Naive thymus-derived CD4-positive, alpha-beta T cell (primary cell): ENCODE measurements around the gene TTC33. TPM values are rescaled to one million over a fixed set of nuclear protein-coding genes. Genes with fewer than 3 reads are reported as not detected.

Experiments
- ATAC-seq: fragments of 150-1000 bp; cut with Tn5 transposase; 2 replicates; pipeline ENCODE4 v1.10.0; 2021; ENCODE audit warnings: mild to moderate bottlenecking, moderate library complexity
- CTCF ChIA-PET: fragments of 350-600 bp; sonication (Branson Sonifier 250); formaldehyde crosslinking; loops from one replicate; lab custom pipeline; 2021; ENCODE audit warnings: antibody characterized with exemption; lab: Charles Lee
- POLR2A ChIA-PET: fragments of 350-600 bp; sonication (Branson Sonifier 250); formaldehyde crosslinking; loops from one replicate; lab custom pipeline; 2021; ENCODE audit warnings: antibody characterized with exemption, inconsistent platforms; lab: Charles Lee
- DNase-seq, 9 donors: peaks; one replicate each; pipeline versions ENCODE4 v3.0.0 to v3.0.0-alpha.2; 2020 to 2022; ENCODE audit warnings: mixed read lengths in 1 of 9
- H3K27ac ChIP-seq: one replicate; pipeline ENCODE4 v1.7.0; 2013; ENCODE audit warnings: mild to moderate bottlenecking, low read depth, low read length, moderate library complexity
- H3K27me3 ChIP-seq, 2 donors: one replicate each; pipeline ENCODE4 v1.7.0; 2013; ENCODE audit warnings: low read length in 2 of 2, mild to moderate bottlenecking in 2 of 2, moderate library complexity in 2 of 2; ENCODE audit not compliant: control insufficient read depth in 2 of 2, insufficient read depth in 2 of 2
- H3K36me3 ChIP-seq, 3 experiments: 1 replicate in 2 of 3; 2 replicates in 1 of 3; pipeline ENCODE4 v1.7.0; 2013; ENCODE audit warnings: low read length in 3 of 3, mild to moderate bottlenecking in 3 of 3, moderate library complexity in 1 of 3; ENCODE audit not compliant: insufficient read depth in 3 of 3, control insufficient read depth in 2 of 3
- H3K4me1 ChIP-seq, 2 donors: one replicate each; pipeline ENCODE4 v1.7.0; 2013; ENCODE audit warnings: low read length in 2 of 2, mild to moderate bottlenecking in 2 of 2, moderate library complexity in 1 of 2; ENCODE audit not compliant: control insufficient read depth in 2 of 2, insufficient read depth in 2 of 2
- H3K4me3 ChIP-seq: 2 replicates; pipeline ENCODE4 v1.7.0; 2013; ENCODE audit warnings: mild to moderate bottlenecking, low read length
- H3K9me3 ChIP-seq, 3 experiments: 1 replicate in 2 of 3; 2 replicates in 1 of 3; pipeline ENCODE4 v1.7.0; 2013; ENCODE audit warnings: low read length in 3 of 3; ENCODE audit not compliant: control insufficient read depth in 2 of 3
- H3K27ac Mint-ChIP-seq, 9 donors: one replicate each; pipeline ENCODE4 v1.8.0; 2020 to 2022; ENCODE audit warnings: mixed read lengths in 9 of 9, mild to moderate bottlenecking in 8 of 9, moderate library complexity in 5 of 9, inconsistent platforms in 2 of 9
- H3K27me3 Mint-ChIP-seq, 5 donors: one replicate each; pipeline ENCODE4 v1.8.0; 2021 to 2022; ENCODE audit warnings: mixed read lengths in 5 of 5, mild to moderate bottlenecking in 1 of 5
- H3K36me3 Mint-ChIP-seq, 5 donors: one replicate each; pipeline ENCODE4 v1.8.0; 2020 to 2022; ENCODE audit warnings: mixed read lengths in 5 of 5, mild to moderate bottlenecking in 3 of 5, inconsistent platforms in 1 of 5
- H3K4me1 Mint-ChIP-seq, 7 donors: one replicate each; pipeline ENCODE4 v1.8.0; 2020 to 2022; ENCODE audit warnings: mixed read lengths in 7 of 7, mild to moderate bottlenecking in 3 of 7, inconsistent platforms in 1 of 7
- H3K4me3 Mint-ChIP-seq, 10 donors: one replicate each; pipeline ENCODE4 v1.8.0; 2020 to 2022; ENCODE audit warnings: mild to moderate bottlenecking in 10 of 10, mixed read lengths in 10 of 10, moderate library complexity in 6 of 10, inconsistent platforms in 2 of 10
- H3K9me3 Mint-ChIP-seq, 11 donors: one replicate each; pipeline ENCODE4 v1.8.0; 2020 to 2022; ENCODE audit warnings: mixed read lengths in 11 of 11, mild to moderate bottlenecking in 4 of 11, inconsistent platforms in 1 of 11, moderate library complexity in 1 of 11
- intact Hi-C, 2 donors: fragments of 100-400 bp; cut with micrococcal nuclease; formaldehyde crosslinking; loops; one replicate each; pipeline ENCODE4 v1.15.1; 2023
- polyA plus RNA-seq, 2 donors: library from polyadenylated mRNA; unstranded; fragments of 300-500 nt; fragmentation: Illumina TruSeq; gene quantifications; one replicate each; pipeline ENCODE4 v1.2.3, GENCODE V29; 2021
- total RNA-seq, 6 experiments: library from RNA in 5 of 6; stranded (reverse) in 5 of 6; gene quantifications; 1 replicate in 5 of 6; 2 replicates in 1 of 6; pipeline ENCODE4 v1.2.3 and lab custom pipeline; 2021 to 2026

The TTC33 gene
- total and polyA plus RNA-seq, 7 experiments from 2014 or later: 7.0 to 19.0 (median 14.0) TPM

DNA sequence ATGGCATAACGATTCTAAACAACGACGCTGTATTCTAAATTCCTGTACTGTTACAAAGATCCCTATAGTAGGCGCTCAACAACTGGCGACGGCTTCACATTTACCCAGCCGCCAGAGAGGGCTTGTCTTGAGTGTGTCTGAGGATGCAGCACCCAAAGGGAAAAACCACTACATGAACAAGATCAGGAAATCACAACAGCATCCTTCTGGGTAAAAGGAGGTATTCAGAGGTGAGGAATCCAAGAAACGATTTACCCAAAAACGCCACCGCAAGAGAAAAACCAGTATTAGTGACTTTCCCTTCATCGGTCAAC, 711 bp downstream of the TTC33 start:
- Histone ChIP-seq H3K36me3 (peaks cover 0 to 6% (median 0%) of the 10 kb centered on the region in 3 experiments), H3K9me3 (no peaks in the 10 kb centered on the region), H3K27ac (peak overlapping the region; percentile 89), H3K4me1 (peaks cover 9 to 11% of the 10 kb centered on the region in 2 donors), H3K4me3 (peak overlapping the region; percentile 95), H3K27me3 (no peaks in the 10 kb centered on the region)
- intact Hi-C loops: loop anchor here (1.0 to 10.0 kb wide), 13 partner anchors 18 to 1540 kb away; partner anchors contain the start of genes FYB1 (in 2 of the 2), PRKAA1 (in 2 of the 2), PTGER4 (in 2 of the 2) and RPL37 (in 2 of the 2)
- ATAC-seq: peak; percentile 79
- Mint-ChIP-seq H3K4me1 (peaks cover 0 to 38% (median 22%) of the 10 kb centered on the region in 7 donors), H3K27me3 (no peaks in the 10 kb centered on the region), H3K9me3 (no peaks in the 10 kb centered on the region), H3K27ac (no peak overlapping the region), H3K4me3 (no peak overlapping the region), H3K36me3 (peaks cover 0 to 20% (median 13%) of the 10 kb centered on the region in 5 donors)
- peak; percentile 32 to 68 (median 63) for DNase-seq
- POLR2A ChIA-PET: interaction anchor here (0.8 to 2.0 kb wide), 3 partner anchors 72 to 1869 kb away, joined by 3 to 11 read pairs (median 4); no protein-coding TSS in a partner anchor
- CTCF ChIA-PET: interaction anchor here (0.7 to 1.0 kb wide), 2 partner anchors 81 to 348 kb away, joined by 3 read pairs; no protein-coding TSS in a partner anchor

DNA sequence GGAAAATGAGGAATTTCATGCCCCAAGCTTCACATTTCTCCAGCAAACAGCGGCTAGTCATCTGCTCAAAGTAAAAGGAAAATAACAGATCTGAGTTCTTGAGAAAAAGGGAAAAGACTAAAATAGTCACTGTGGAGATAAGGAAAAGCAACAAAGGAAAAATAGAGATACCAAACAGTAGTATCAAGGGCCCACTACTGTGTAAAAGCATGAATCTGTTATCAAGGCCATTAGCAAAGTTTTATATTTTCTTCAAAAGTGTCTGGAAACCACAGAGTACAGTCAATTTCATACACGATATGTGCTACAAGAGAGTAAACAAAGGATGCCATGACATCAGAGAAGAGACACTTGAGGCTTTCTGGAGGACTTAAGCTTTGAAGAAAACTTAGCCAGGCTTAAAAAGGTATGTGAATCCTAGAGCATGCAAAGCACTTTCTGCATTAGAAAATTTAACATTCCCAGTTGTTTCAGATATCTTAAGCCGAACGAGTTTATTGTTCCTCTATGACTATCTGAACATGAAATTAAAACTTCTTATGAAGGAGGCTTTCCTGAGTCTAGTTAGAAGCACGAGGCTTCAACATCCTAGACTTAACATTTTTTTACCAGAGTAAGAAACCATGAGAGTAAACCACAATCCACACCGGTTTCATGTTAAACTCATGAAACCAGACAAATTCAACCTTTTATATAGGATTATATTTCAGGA, 1.2 kb downstream of the TTC33 start:
- peaks cover under 1 to 38% (median 22%) of the 10 kb centered on the region in 7 donors for H3K4me1 Mint-ChIP-seq
- ChIA-PET CTCF (interaction anchor here (0.6 to 1.0 kb wide), 2 partner anchors 81 to 106 kb away, joined by 3 read pairs; no protein-coding TSS in a partner anchor), POLR2A (interaction anchor here (1.3 to 2.0 kb wide), 2 partner anchors 71 to 79 kb away, joined by 3 to 11 read pairs; no protein-coding TSS in a partner anchor)
- H3K27ac ChIP-seq: peak overlapping the region; percentile 89
- intact Hi-C loops: loop anchor here (1.0 to 10.0 kb wide), 14 partner anchors 18 to 1540 kb away; partner anchors contain the start of genes FYB1 (in 2 of the 2), PRKAA1 (in 2 of the 2), PTGER4 (in 2 of the 2) and RPL37 (in 2 of the 2)
- ATAC-seq (peak; percentile 60), DNase-seq (peak in 7 of 9 donors; percentile 42 to 74 (median 61))
- H3K27me3 Mint-ChIP-seq: no peaks in the 10 kb centered on the region
- H3K9me3 ChIP-seq: no peaks in the 10 kb centered on the region
- H3K4me3 Mint-ChIP-seq: no peak overlapping the region
- peaks cover 0 to 6% (median 0%) of the 10 kb centered on the region in 3 experiments for H3K36me3 ChIP-seq
- peaks cover 9 to 11% of the 10 kb centered on the region in 2 donors for H3K4me1 ChIP-seq
- H3K27me3 ChIP-seq: no peaks in the 10 kb centered on the region
- no peaks in the 10 kb centered on the region for H3K9me3 Mint-ChIP-seq
- H3K36me3 Mint-ChIP-seq: peaks cover 0 to 20% (median 13%) of the 10 kb centered on the region in 5 donors
- H3K27ac Mint-ChIP-seq: no peak overlapping the region
- peak overlapping the region; percentile 95 for H3K4me3 ChIP-seq

- Histone ChIP-seq H3K4me1 (peaks cover 0 to 3% of the 10 kb centered on the region in 2 donors), H3K27ac (no peak overlapping the region), H3K27me3 (no peaks in the 10 kb centered on the region), H3K4me3 (no peak overlapping the region), H3K36me3 (peaks cover 0 to 9% (median 0%) of the 10 kb centered on the region in 3 experiments), H3K9me3 (no peaks in the 10 kb centered on the region)
- no peaks in the 10 kb centered on the region for H3K27me3 Mint-ChIP-seq
- DNase-seq (no peak), ATAC-seq (no peak)
- peaks cover 9 to 60% (median 48%) of the 10 kb centered on the region in 7 donors for H3K4me1 Mint-ChIP-seq
- CTCF ChIA-PET: no interaction called here
- POLR2A ChIA-PET: interaction anchor here (1.3 kb wide), 1 partner anchor 9 kb away, joined by 4 read pairs; no protein-coding TSS in a partner anchor
- intact Hi-C loops: no loop called here
- H3K4me3 Mint-ChIP-seq: no peak overlapping the region
- H3K36me3 Mint-ChIP-seq: peaks cover 0 to 38% (median 22%) of the 10 kb centered on the region in 5 donors
- H3K27ac Mint-ChIP-seq: no peak overlapping the region
- H3K9me3 Mint-ChIP-seq: peaks cover 0 to 2% (median 0%) of the 10 kb centered on the region in 11 donors
Observed at GRCh38 chr5:40746703-40747102, 9.1 kb downstream of the TTC33 start.

- H3K27ac ChIP-seq: no peak overlapping the region
- Mint-ChIP-seq H3K27me3 (no peaks in the 10 kb centered on the region), H3K27ac (peak overlapping the region in 3 of 9 donors; percentile 12 to 40 (median 16)), H3K9me3 (peaks cover 0 to 16% (median 8%) of the 10 kb centered on the region in 11 donors), H3K4me1 (peaks cover 4 to 41% (median 29%) of the 10 kb centered on the region in 7 donors), H3K36me3 (peaks cover 10 to 49% (median 37%) of the 10 kb centered on the region in 5 donors), H3K4me3 (no peak overlapping the region)
- no peak for DNase-seq
- peaks cover 0 to 30% (median 0%) of the 10 kb centered on the region in 3 experiments for H3K36me3 ChIP-seq
- POLR2A ChIA-PET: no interaction called here
- peaks cover 0 to 4% (median 0%) of the 10 kb centered on the region in 3 experiments for H3K9me3 ChIP-seq
- no peaks in the 10 kb centered on the region for H3K27me3 ChIP-seq
- CTCF ChIA-PET: interaction anchor here (0.6 to 0.7 kb wide), 2 partner anchors 372 to 609 kb away, joined by 3 to 5 read pairs; no protein-coding TSS in a partner anchor
- ATAC-seq: no peak
- no peak overlapping the region for H3K4me3 ChIP-seq
- H3K4me1 ChIP-seq: no peaks in the 10 kb centered on the region
- intact Hi-C loops: no loop called here
Observed at GRCh38 chr5:40743771-40744170, 12.0 kb downstream of the TTC33 start.

DNA sequence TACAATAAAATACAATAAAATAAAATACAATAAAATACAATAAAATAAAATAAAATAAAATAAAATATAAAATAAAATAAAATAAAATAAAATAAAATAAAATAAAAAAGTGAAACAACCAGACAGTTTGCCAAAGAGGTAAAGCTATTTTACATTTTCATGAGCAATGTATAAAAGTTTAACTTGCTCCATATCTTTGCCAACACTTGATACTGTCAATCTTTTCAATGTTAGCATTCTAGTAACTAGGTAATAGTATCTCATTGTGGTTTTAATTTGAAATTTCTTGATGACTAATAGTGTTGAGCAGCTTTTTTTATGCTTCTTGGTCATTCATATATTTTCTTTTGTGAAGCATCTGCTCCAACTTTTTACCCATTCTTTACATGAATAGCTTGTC, 17.3 kb downstream of the TTC33 start:
- Histone ChIP-seq H3K27ac (no peak overlapping the region), H3K27me3 (no peaks in the 10 kb centered on the region), H3K4me1 (no peaks in the 10 kb centered on the region), H3K4me3 (no peak overlapping the region), H3K36me3 (peaks cover 0 to 25% (median 0%) of the 10 kb centered on the region in 3 experiments), H3K9me3 (peaks cover 0 to 4% (median 0%) of the 10 kb centered on the region in 3 experiments)
- H3K4me1 Mint-ChIP-seq: peaks cover 17 to 32% (median 27%) of the 10 kb centered on the region in 7 donors
- DNase-seq (no peak), ATAC-seq (no peak)
- intact Hi-C loops: loop anchor here (5.0 to 10.0 kb wide), 4 partner anchors 231 to 1136 kb away; no protein-coding TSS in a partner anchor
- no peak overlapping the region for H3K4me3 Mint-ChIP-seq
- CTCF ChIA-PET: interaction anchor here (0.6 to 1.5 kb wide), 5 partner anchors 27 to 1161 kb away, joined by 3 to 6 read pairs (median 3); no protein-coding TSS in a partner anchor
- H3K9me3 Mint-ChIP-seq: peaks cover 0 to 16% (median 8%) of the 10 kb centered on the region in 11 donors
- H3K36me3 Mint-ChIP-seq: peaks cover 10 to 43% (median 38%) of the 10 kb centered on the region in 5 donors
- no peak overlapping the region for H3K27ac Mint-ChIP-seq
- H3K27me3 Mint-ChIP-seq: no peaks in the 10 kb centered on the region
- POLR2A ChIA-PET: interaction anchor here (0.6 to 1.6 kb wide), 3 partner anchors 8 to 115 kb away, joined by 3 to 4 read pairs (median 3); no protein-coding TSS in a partner anchor
